RWPE1 (cell line): ENCODE measurements around the gene LSM2.
"Not testable (repeated sequence)": the region's sequence is repeated elsewhere in the genome, so short reads cannot be mapped to it uniquely, and the experiment has no call there.

ENCODE experiments used
- CTCF ChIA-PET: fragments of 350-600 bp; sonication (Branson Sonifier 250); formaldehyde crosslinking; extraction: SDS; loops from one replicate; lab custom pipeline; 2021; lab: Yijun Ruan, JAX
- POLR2A ChIA-PET: fragments of 400-600 bp; formaldehyde crosslinking; extraction: SDS; loops from one replicate; lab custom pipeline; 2020; ENCODE audit warnings: antibody characterized with exemption; ENCODE audit not compliant: low non-redundant PET; lab: Yijun Ruan, JAX
- DNase-seq: peaks from one replicate; pipeline ENCODE4 v3.0.0; 2012; ENCODE audit warnings: low spot score
- H3K27ac ChIP-seq: fragments of 450-650 bp; 2 replicates; pipeline ENCODE4 v1.5.1; 2017
- TF ChIP-seq, protein P1 (sequence below): fragments of 450-650 bp; conservative IDR thresholded peaks from 2 replicates; pipeline ENCODE4 v1.5.1; 2017; ENCODE audit warnings: low read depth, mild to moderate bottlenecking

The LSM2 gene

GRCh38 chr6:31805939-31806469 is 762 bp downstream of the LSM2 start:
- ChIA-PET POLR2A (interaction anchor here (0.6 to 2.1 kb wide), 5 partner anchors 12 to 68 kb away, joined by 3 to 8 read pairs (median 3); partner anchors contain the start of gene HSPA1B), CTCF (interaction anchor here (0.8 to 1.6 kb wide), 3 partner anchors 10 to 125 kb away, joined by 3 to 8 read pairs (median 4); partner anchors contain the start of genes LY6G5C and VARS1)
- TF ChIP-seq, protein P1, sequence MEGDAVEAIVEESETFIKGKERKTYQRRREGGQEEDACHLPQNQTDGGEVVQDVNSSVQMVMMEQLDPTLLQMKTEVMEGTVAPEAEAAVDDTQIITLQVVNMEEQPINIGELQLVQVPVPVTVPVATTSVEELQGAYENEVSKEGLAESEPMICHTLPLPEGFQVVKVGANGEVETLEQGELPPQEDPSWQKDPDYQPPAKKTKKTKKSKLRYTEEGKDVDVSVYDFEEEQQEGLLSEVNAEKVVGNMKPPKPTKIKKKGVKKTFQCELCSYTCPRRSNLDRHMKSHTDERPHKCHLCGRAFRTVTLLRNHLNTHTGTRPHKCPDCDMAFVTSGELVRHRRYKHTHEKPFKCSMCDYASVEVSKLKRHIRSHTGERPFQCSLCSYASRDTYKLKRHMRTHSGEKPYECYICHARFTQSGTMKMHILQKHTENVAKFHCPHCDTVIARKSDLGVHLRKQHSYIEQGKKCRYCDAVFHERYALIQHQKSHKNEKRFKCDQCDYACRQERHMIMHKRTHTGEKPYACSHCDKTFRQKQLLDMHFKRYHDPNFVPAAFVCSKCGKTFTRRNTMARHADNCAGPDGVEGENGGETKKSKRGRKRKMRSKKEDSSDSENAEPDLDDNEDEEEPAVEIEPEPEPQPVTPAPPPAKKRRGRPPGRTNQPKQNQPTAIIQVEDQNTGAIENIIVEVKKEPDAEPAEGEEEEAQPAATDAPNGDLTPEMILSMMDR, result no peak
- H3K27ac ChIP-seq, result peak overlapping the region; percentile 93
- no peak for DNase-seq

- H3K27ac ChIP-seq, result peak overlapping the region; percentile 35; the same call in 1 of the 2 replicates
- POLR2A ChIA-PET, DNase-seq: not testable (repeated sequence)
- CTCF ChIA-PET, result interaction anchor here (0.7 kb wide), 1 partner anchor 34 kb away, joined by 6 read pairs; no protein-coding TSS in a partner anchor
Measured at GRCh38 chr6:31801031-31801927, 5.5 kb downstream of the LSM2 start.

DNA sequence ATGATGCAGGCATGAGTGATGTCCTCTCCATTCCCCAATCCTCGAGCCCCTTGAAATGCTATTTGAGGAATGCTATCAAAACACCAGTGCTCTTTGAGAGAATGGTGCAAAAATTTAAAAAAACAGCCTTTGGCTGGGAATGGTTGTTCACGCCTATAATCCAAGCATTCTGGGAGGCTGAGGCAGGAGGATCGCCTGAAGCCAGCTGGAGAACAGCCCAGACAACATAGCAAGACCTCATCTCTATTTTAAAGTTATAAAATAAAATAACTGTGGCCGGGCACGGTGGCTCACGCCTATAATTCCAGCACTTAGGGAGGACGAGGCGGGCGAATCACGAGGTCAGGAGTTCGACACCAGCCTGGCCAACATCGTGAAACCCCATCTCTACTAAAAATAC is 7.0 kb downstream of the LSM2 start:
- TF ChIP-seq, protein P1, result no peak
- DNase-seq, result no peak
- POLR2A ChIA-PET, result no interaction called here
- H3K27ac ChIP-seq, result peak overlapping the region; percentile 17; the same call in 1 of the 2 replicates
- CTCF ChIA-PET, result no interaction called here

DNA sequence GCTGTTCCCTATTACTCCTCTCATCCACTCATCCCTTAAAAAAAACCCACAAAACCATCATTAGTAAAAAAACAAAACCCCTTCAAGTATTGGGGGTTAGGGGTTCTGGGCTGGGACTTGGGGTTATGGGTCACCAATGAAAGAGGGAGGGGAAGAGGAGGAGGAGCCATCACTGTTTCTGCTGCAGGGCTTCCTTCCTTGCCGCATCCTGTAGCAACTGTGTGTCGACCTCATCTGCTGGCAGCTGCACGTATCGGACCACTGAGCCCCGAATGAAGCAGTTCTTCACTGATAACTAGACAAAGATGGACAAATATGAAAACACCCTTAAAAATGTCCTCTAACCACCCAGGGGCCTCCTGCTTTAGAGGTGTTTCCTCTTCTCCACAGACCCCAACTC is 9.2 kb downstream of the LSM2 start:
- peak overlapping the region; percentile 60 for H3K27ac ChIP-seq
- CTCF ChIA-PET, result interaction anchor here (0.6 kb wide), 1 partner anchor 83 kb away, joined by 3 read pairs; no protein-coding TSS in a partner anchor
- TF ChIP-seq, protein P1, result no peak
- no peak for DNase-seq
- POLR2A ChIA-PET, result no interaction called here

DNA sequence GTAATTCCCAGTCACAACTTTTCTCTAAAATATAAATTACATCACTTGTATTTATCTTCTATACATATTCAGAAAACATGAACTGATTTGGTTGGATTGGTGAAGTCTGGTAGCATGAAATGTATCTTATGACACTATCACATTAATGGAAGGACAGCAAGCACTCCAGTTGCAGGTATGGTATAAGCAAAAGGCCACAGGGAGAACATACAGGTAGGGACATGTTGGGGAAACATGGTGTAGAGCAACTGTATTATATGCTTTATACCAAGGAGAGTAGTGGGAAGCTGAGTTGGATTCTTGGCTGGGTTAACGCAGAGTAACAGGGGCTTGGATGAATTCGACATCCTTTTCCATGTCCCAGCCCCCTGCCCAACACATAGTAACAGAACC is 9.8 kb downstream of the LSM2 start:
- CTCF ChIA-PET, result no interaction called here
- TF ChIP-seq, protein P1, result no peak

GRCh38 chr6:31795616-31796298 is 11.0 kb downstream of the LSM2 start, which contains the start of gene VARS1:
Gene VARS1, minus strand, starts transcription at chr6:31795752. Its CDS starts 535 bp downstream, at chr6:31795217.
- TF ChIP-seq, protein P1, result peak; percentile 86
- H3K27ac ChIP-seq, result peak within 1 kb of the TSS; percentile 92
- peak; percentile 93 for DNase-seq
- ChIA-PET CTCF (interaction anchor here (0.6 to 1.1 kb wide), 9 partner anchors 10 to 43 kb away, joined by 3 to 5 read pairs (median 4); no protein-coding TSS in a partner anchor), POLR2A (interaction anchor here (0.6 to 1.0 kb wide), 3 partner anchors 12 to 37 kb away, joined by 3 to 4 read pairs (median 4); no protein-coding TSS in a partner anchor)

More for the DNA sequence above, 9.8 kb downstream of the LSM2 start:
- no peak for DNase-seq
- POLR2A ChIA-PET, result no interaction called here
- H3K27ac ChIP-seq, result peak overlapping the region; percentile 92
